NCI-H2227 treated with DMSO at 0.1 percent for 48 hours (cell line): ENCODE results near the gene ANXA11.
"Not testable (repeated sequence)": the region's sequence is repeated elsewhere in the genome, so short reads cannot be mapped to it uniquely, and the experiment has no call there.

ENCODE experiments used
- DNase-seq: peaks from one replicate; lab custom pipeline; 2025; lab: John Stamatoyannopoulos, UW

The ANXA11 gene

GRCh38 chr10:80207768-80208370 lies 2.5 kb upstream of the ANXA11 start:
- DNase-seq: no peak

GRCh38 chr10:80206277-80206655 lies 929 bp upstream of the ANXA11 start:
- DNase-seq: no peak

- DNase-seq: no peak
Observed at GRCh38 chr10:80204677-80205476, 460 bp downstream of the ANXA11 start.

GRCh38 chr10:80203835-80204676 lies 1.3 kb downstream of the ANXA11 start:
- DNase-seq: no peak

GRCh38 chr10:80202934-80203834 lies 2.2 kb downstream of the ANXA11 start:
- DNase-seq: no peak

- DNase-seq: not testable (repeated sequence)
Observed at GRCh38 chr10:80202530-80202929, 2.8 kb downstream of the ANXA11 start.

GRCh38 chr10:80201608-80202141 lies 3.7 kb downstream of the ANXA11 start:
- DNase-seq: no peak

- DNase-seq: no peak
Observed at GRCh38 chr10:80200687-80201086, 4.7 kb downstream of the ANXA11 start.

- no peak for DNase-seq
Observed at GRCh38 chr10:80200259-80200658, 5.1 kb downstream of the ANXA11 start.

- DNase-seq: no peak
Observed at GRCh38 chr10:80199828-80200227, 5.5 kb downstream of the ANXA11 start.

GRCh38 chr10:80197972-80198916 lies 7.1 kb downstream of the ANXA11 start:
- no peak for DNase-seq

- DNase-seq: no peak
Observed at GRCh38 chr10:80196950-80197315, 8.4 kb downstream of the ANXA11 start.

GRCh38 chr10:80196270-80196949 lies 8.9 kb downstream of the ANXA11 start:
- DNase-seq: no peak

GRCh38 chr10:80195046-80195574 lies 10.2 kb downstream of the ANXA11 start:
- DNase-seq: no peak

- DNase-seq: no peak
Observed at GRCh38 chr10:80194373-80195045, 10.8 kb downstream of the ANXA11 start.

- no peak for DNase-seq
Observed at GRCh38 chr10:80192553-80192952, 12.8 kb downstream of the ANXA11 start.

- DNase-seq: no peak
Observed at GRCh38 chr10:80191589-80192270, 13.6 kb downstream of the ANXA11 start.

GRCh38 chr10:80188713-80189112 lies 16.6 kb downstream of the ANXA11 start:
- no peak for DNase-seq
